Loucy (cell line): Measurements from ENCODE around the gene MOB3C.

ENCODE experiments used
- H2AFZ ChIP-seq: fragments of 200-600 bp; sonication (generic); 2 replicates; pipeline ENCODE4 v1.6.0; 2016; ENCODE audit warnings: antibody characterized with exemption, mild to moderate bottlenecking, low read length, moderate library complexity
- H3F3A ChIP-seq: fragments of 200-600 bp; 2 replicates; pipeline ENCODE4 v1.6.0; 2016; ENCODE audit warnings: antibody characterized with exemption, low read depth, mild to moderate bottlenecking
- H3K27me3 ChIP-seq: fragments of 200-600 bp; sonication (generic); 2 replicates; pipeline ENCODE4 v1.6.1; 2014; ENCODE audit warnings: low read length, mild to moderate bottlenecking; ENCODE audit not compliant: insufficient read depth, poor library complexity, severe bottlenecking
- H3K36me3 ChIP-seq: fragments of 200-600 bp; sonication (generic); 2 replicates; pipeline ENCODE4 v1.6.1; 2016; ENCODE audit warnings: low read length; ENCODE audit not compliant: insufficient read depth
- H3K4me1 ChIP-seq: fragments of 200-600 bp; sonication (generic); 2 replicates; pipeline ENCODE4 v1.5.1; 2014; ENCODE audit warnings: low read length, mild to moderate bottlenecking; ENCODE audit not compliant: insufficient read depth, poor library complexity, severe bottlenecking
- H3K4me2 ChIP-seq: fragments of 200-600 bp; sonication (generic); 2 replicates; pipeline ENCODE4 v1.6.0; 2014; ENCODE audit warnings: antibody characterized with exemption, low read length, low read depth, mild to moderate bottlenecking; ENCODE audit not compliant: poor library complexity, severe bottlenecking
- H3K4me3 ChIP-seq: fragments of 200-600 bp; sonication (generic); 2 replicates; pipeline ENCODE4 v1.5.1; 2014; ENCODE audit warnings: low read length, mild to moderate bottlenecking, mixed read lengths; ENCODE audit not compliant: poor library complexity, severe bottlenecking
- H3K79me2 ChIP-seq: fragments of 200-600 bp; sonication (generic); 2 replicates; pipeline ENCODE4 v1.6.1; 2014; ENCODE audit warnings: low read length; ENCODE audit not compliant: insufficient read depth
- H3K9ac ChIP-seq: fragments of 200-600 bp; sonication (generic); 2 replicates; pipeline ENCODE4 v1.6.0; 2014; ENCODE audit warnings: mild to moderate bottlenecking, low read depth, low read length, moderate library complexity; ENCODE audit not compliant: poor library complexity, severe bottlenecking
- H3K9me2 ChIP-seq: fragments of 200-600 bp; sonication (generic); replicated peaks from 2 replicates; pipeline ENCODE4 v1.6.1; 2016; ENCODE audit warnings: low read depth, low read length, mixed read lengths
- H3K9me3 ChIP-seq: fragments of 200-600 bp; sonication (generic); 2 replicates; pipeline ENCODE4 v1.6.1; 2014; ENCODE audit warnings: mild to moderate bottlenecking, antibody characterized with exemption, low read length, low read depth; ENCODE audit not compliant: insufficient read depth
- H4K20me1 ChIP-seq: fragments of 200-600 bp; sonication (generic); 2 replicates; pipeline ENCODE4 v1.6.0; 2014; ENCODE audit warnings: antibody characterized with exemption, low read length, mild to moderate bottlenecking; ENCODE audit not compliant: insufficient read depth, poor library complexity, severe bottlenecking
- EZH2phosphoT487 ChIP-seq: fragments of 200-600 bp; IDR thresholded peaks from 2 replicates; pipeline ENCODE4 v1.6.1; 2018; ENCODE audit warnings: antibody characterized with exemption, mild to moderate bottlenecking, moderate library complexity, borderline replicate concordance
- TF ChIP-seq, protein P1 (sequence below): fragments of 200-600 bp; sonication (generic); conservative IDR thresholded peaks from 2 replicates; pipeline ENCODE4 v1.5.1; 2014; ENCODE audit warnings: mild to moderate bottlenecking, antibody characterized with exemption, low read length

MOB3C gene

DNA sequence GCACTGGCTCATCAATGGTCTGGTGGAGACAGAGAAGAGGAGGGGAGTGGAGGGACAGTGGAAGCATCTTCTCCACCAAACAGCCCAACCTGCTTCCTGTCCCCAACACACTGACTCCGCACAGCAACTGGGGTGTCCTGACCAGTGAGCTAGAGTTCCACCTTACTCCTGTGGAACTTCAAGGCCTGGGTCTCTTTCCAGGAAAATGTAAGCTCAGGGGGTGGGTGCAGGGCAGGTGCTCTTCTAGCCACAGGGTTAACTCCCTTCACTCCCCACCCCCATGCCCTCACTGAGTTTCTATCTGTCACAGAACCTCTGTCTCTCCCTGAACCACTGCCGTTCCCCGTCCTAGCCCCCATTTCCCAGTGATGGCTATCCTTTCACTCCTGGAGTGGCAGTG lies 876 bp downstream of the MOB3C start:
- no peak for TF ChIP-seq EZH2phosphoT487
- TF ChIP-seq, protein P1, sequence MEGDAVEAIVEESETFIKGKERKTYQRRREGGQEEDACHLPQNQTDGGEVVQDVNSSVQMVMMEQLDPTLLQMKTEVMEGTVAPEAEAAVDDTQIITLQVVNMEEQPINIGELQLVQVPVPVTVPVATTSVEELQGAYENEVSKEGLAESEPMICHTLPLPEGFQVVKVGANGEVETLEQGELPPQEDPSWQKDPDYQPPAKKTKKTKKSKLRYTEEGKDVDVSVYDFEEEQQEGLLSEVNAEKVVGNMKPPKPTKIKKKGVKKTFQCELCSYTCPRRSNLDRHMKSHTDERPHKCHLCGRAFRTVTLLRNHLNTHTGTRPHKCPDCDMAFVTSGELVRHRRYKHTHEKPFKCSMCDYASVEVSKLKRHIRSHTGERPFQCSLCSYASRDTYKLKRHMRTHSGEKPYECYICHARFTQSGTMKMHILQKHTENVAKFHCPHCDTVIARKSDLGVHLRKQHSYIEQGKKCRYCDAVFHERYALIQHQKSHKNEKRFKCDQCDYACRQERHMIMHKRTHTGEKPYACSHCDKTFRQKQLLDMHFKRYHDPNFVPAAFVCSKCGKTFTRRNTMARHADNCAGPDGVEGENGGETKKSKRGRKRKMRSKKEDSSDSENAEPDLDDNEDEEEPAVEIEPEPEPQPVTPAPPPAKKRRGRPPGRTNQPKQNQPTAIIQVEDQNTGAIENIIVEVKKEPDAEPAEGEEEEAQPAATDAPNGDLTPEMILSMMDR, result no peak
- Histone ChIP-seq H3K27me3 (no peaks in the 10 kb centered on the region), H3K9me3 (no peaks in the 10 kb centered on the region), H3K9me2 (no peaks in the 10 kb centered on the region), H4K20me1 (no peaks in the 10 kb centered on the region), H3K79me2 (peaks cover 19% of the 10 kb centered on the region; the same call in 1 of the 2 replicates), H2AFZ (0 out of 2 replicates have a peak overlapping the region, but pooled peaks have one; percentile 93), H3F3A (no peaks in the 10 kb centered on the region), H3K4me2 (peak overlapping the region; percentile 100), H3K36me3 (no peaks in the 10 kb centered on the region), H3K9ac (peak overlapping the region; percentile 78), H3K4me1 (peaks cover 72% of the 10 kb centered on the region), H3K4me3 (peak overlapping the region; percentile 93)

DNA sequence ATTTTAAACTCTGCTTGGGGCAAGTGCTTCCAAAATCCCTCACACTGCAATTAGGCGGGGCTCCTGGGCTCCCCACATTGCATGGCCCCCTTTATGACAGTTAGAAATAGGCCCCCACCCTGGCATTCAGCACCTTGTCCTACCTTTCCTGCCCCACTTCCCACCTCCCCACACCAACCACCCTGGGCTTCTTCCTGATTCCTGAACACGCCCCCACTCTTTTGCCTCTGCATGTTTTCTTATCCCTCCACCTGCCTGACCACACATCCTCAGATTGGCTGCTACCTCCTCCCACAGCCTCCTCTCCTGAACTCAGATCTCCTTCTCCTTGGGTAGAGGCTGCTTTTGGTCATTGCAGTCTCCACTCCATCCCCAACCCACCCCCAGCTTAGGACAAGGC lies 1.5 kb downstream of the MOB3C start:
- Histone ChIP-seq H3K9me2 (no peaks in the 10 kb centered on the region), H3F3A (no peaks in the 10 kb centered on the region), H3K9ac (peak overlapping the region; percentile 78), H3K4me2 (peak overlapping the region; percentile 100), H3K4me3 (peak overlapping the region; percentile 93), H2AFZ (no peak overlapping the region), H3K27me3 (no peaks in the 10 kb centered on the region), H3K79me2 (peaks cover 19% of the 10 kb centered on the region; the same call in 1 of the 2 replicates), H3K4me1 (peaks cover 72% of the 10 kb centered on the region), H4K20me1 (no peaks in the 10 kb centered on the region), H3K9me3 (no peaks in the 10 kb centered on the region), H3K36me3 (no peaks in the 10 kb centered on the region)
- TF ChIP-seq, protein P1, result no peak
- TF ChIP-seq EZH2phosphoT487, result no peak

DNA sequence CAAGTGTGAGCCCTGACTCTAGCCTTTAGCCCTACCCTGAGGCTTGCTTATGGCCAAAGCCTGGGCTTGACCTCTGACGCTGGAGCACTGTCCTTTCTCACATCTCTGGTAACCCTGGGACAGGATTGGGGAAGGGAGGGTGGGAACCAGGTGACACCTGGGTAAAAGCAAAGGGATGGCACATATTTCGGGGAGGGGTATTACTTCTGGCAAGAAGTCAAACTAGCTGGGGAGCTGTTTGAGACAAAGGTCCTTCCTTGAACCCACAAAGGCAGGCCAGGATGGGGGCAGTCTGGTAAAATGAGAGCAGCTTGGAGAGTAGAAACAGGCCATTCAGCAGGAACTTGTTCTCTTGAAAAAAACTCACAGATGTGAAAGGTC lies 2.0 kb downstream of the MOB3C start:
- no peak overlapping the region for H2AFZ ChIP-seq
- no peaks in the 10 kb centered on the region for H3K36me3 ChIP-seq
- H3F3A ChIP-seq, result no peaks in the 10 kb centered on the region
- TF ChIP-seq, protein P1, result no peak
- TF ChIP-seq EZH2phosphoT487, result no peak
- H3K9me3 ChIP-seq, result no peaks in the 10 kb centered on the region
- H3K4me3 ChIP-seq, result no peak overlapping the region
- peak overlapping the region; percentile 100 for H3K4me2 ChIP-seq
- no peaks in the 10 kb centered on the region for H3K9me2 ChIP-seq
- H3K4me1 ChIP-seq, result peaks cover 71% of the 10 kb centered on the region
- H3K79me2 ChIP-seq, result peaks cover 19% of the 10 kb centered on the region; the same call in 1 of the 2 replicates
- H3K27me3 ChIP-seq, result no peaks in the 10 kb centered on the region
- no peak overlapping the region for H3K9ac ChIP-seq
- H4K20me1 ChIP-seq, result no peaks in the 10 kb centered on the region
